Right cardiac atrium (tissue), 5 donors: ENCODE data around the gene DISP2. TPM values are rescaled to one million over a fixed set of nuclear protein-coding genes. Genes with fewer than 3 reads are reported as not detected.

Source experiments
- ATAC-seq, 2 donors: fragments of 200-7000 bp; cut with Tn5 transposase; one replicate each; pipeline versions ENCODE4 v1.8.0 to v1.9.1; 2020; ENCODE audit warnings: moderate library complexity in 2 of 2, mild to moderate bottlenecking in 1 of 2
- DNase-seq, 3 donors: peaks; one replicate each; pipeline ENCODE4 v3.0.0-alpha.2; 2020
- H3K27ac ChIP-seq: one replicate; pipeline ENCODE4 v1.5.1; 2013; ENCODE audit warnings: mild to moderate bottlenecking, low read length, control low read depth, moderate library complexity
- H3K27me3 ChIP-seq: one replicate; pipeline ENCODE4 v1.6.1; 2013; ENCODE audit not compliant: control insufficient read depth, insufficient read depth
- H3K4me1 ChIP-seq: one replicate; pipeline ENCODE4 v1.6.1; 2013; ENCODE audit warnings: low read length; ENCODE audit not compliant: control insufficient read depth, insufficient read depth
- H3K4me3 ChIP-seq: one replicate; pipeline ENCODE4 v1.5.1; 2013; ENCODE audit warnings: low read length, control low read depth
- H3K9me3 ChIP-seq: one replicate; pipeline ENCODE4 v1.6.1; 2013; ENCODE audit warnings: low read length; ENCODE audit not compliant: control insufficient read depth
- WGBS: extraction: QIAGEN DNeasy Blood & Tissue Kit; methylation state at CpG from one replicate; pipeline ENCODE4 v1.1.7; 2013; 5-methylcytosine and 5-hydroxymethylcytosine counted together
- intact Hi-C, 4 donors: fragments of 100-400 bp; cut with DNase I; formaldehyde crosslinking; loops; one replicate each; pipeline versions ENCODE4 v1.11.0 to v1.14.0; 2022 to 2023
- polyA plus RNA-seq: library from polyadenylated mRNA; stranded (reverse); fragments of 200-250 nt; gene quantifications from one replicate; pipeline ENCODE4 v1.2.3, GENCODE V29; 2013
- total RNA-seq, 4 donors: library from RNA; stranded (reverse); fragmentation: NEBNext Ultra II Directional; extraction: Animal tissue kit (Norgen Biotek cat#: 25700); gene quantifications; one replicate each; pipeline ENCODE4 v1.2.1, GENCODE V29; 2021
- donor health status: healthy with polysubstance abuse.
- donor health status: DM: no; HTN: yes; CAD: no.
- donor health status: DM: no; HTN: no; CAD: no.
- donor health status: DM: no; HTN: yes; CAD: no; lungs with severe emphysema.
- donor health status: DM: yes; HTN: yes; CAD: no.

Gene DISP2
- total and polyA plus RNA-seq, 5 donors = 0.85 to 4.6 (median 1.0) TPM

GRCh38 chr15:40380636-40381035 lies 22.6 kb downstream of the DISP2 start:
- Histone ChIP-seq H3K4me3 (no peak overlapping the region), H3K27me3 (no peaks in the 10 kb centered on the region), H3K4me1 (no peaks in the 10 kb centered on the region), H3K9me3 (no peaks in the 10 kb centered on the region), H3K27ac (no peak overlapping the region)
- 95% methylated on average over 10 of the region's 10 CpGs for WGBS
- intact Hi-C loops = no loop called here
- ATAC-seq = no peak
- no peak for DNase-seq

- WGBS = 93% methylated on average over 11 of the region's 11 CpGs
- Histone ChIP-seq H3K27ac (no peak overlapping the region), H3K9me3 (no peaks in the 10 kb centered on the region), H3K4me1 (no peaks in the 10 kb centered on the region), H3K27me3 (no peaks in the 10 kb centered on the region), H3K4me3 (no peak overlapping the region)
- intact Hi-C loops = no loop called here
- ATAC-seq = no peak
- no peak for DNase-seq
These were observed 24.0 kb downstream of the DISP2 start for GRCh38 chr15:40381818-40382529.

DNA sequence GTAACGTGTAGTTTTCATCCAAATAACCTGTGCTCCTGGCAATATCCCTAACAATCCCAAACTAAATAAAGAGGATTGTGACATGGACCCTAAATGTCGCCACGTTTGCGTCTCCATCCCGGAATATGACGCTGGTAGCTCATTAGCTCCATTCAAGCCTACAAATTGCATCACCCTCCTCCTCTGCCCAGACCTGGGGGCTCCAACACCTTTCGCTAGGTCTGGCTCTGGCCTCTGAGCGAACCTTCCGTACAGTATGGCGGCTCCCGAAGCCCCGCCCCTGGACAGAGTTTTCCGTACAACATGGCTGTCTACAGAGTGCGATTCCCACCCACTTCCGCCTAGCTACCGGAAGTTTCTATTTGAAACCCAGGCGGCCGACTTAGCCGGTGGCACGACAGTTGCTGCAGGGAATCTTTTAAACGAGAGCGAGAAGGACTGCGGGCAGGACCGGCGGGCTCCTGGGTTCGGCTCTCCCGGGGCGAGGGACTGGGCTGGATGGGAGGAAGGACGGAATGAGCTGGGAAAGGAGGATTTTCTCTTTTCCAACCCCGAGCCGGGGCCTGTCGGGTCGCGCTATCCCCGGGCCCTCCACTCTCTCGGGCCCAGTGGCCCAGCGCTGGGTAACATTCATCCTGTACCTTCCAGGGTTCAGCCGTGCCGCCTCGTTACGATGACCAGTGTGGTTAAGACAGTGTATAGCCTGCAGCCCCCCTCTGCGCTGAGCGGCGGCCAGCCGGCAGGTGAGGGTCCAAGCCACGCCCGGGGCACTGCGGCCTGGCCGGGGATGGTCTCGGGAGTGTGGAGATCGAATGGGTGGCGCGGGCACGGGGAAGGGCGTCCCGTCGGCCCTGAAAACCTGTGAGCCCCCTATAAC lies 24.8 kb downstream of the DISP2 start, which contains the start of gene KNSTRN:
KNSTRN (plus strand) TSS at position 142 of the 877 bp plus-strand sequence; CDS start at position 257, 115 bp downstream.
- Histone ChIP-seq H3K4me1 (no peaks in the 10 kb centered on the region), H3K4me3 (peak within 1 kb of the TSS; percentile 78), H3K27me3 (no peaks in the 10 kb centered on the region), H3K9me3 (no peaks in the 10 kb centered on the region), H3K27ac (no peak within 1 kb of the TSS)
- intact Hi-C loops = no loop called here
- peak; percentile 92 to 97 (median 95) for DNase-seq
- peak; percentile 97 to 98 for ATAC-seq
- whole genome bisulfite sequencing = 3% methylated on average over 57 of the region's 57 CpGs

DNA sequence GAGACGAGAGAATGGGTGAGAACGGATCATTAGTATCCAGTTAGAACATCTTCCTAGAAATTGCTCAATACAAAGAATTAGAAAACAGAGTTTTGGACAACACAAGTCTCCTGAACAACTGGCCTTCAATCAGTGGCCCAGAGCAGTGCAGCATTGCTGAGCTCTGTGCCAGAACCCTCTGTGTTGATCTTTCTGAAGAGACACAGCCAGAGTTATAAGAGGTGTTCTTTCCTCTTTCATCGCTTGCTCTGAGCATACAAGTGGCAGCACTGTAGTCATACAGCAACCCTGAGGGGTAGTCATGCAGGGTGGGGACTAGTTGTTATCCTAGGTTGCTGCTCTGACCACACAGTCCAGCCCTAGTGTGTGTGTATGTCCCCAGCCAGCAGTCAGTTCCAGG lies 28.5 kb downstream of the DISP2 start:
- 97% methylated on average over 3 of the region's 3 CpGs for WGBS
- ATAC-seq = no peak

GRCh38 chr15:40388941-40389823 lies 31.2 kb downstream of the DISP2 start:
- Histone ChIP-seq H3K4me1 (peaks cover 2% of the 10 kb centered on the region), H3K27ac (peak overlapping the region; percentile 19), H3K27me3 (no peaks in the 10 kb centered on the region), H3K9me3 (no peaks in the 10 kb centered on the region), H3K4me3 (no peak overlapping the region)
- DNase-seq (no peak), ATAC-seq (peak; percentile 44 to 47)
- intact Hi-C loops = no loop called here
- WGBS = 88% methylated on average over 13 of the region's 13 CpGs

More for the DNA sequence above, 28.5 kb downstream of the DISP2 start:
- no peak overlapping the region for H3K27ac ChIP-seq
- H3K4me1 ChIP-seq = peaks cover 2% of the 10 kb centered on the region
- intact Hi-C loops = no loop called here
- no peaks in the 10 kb centered on the region for H3K27me3 ChIP-seq
- no peaks in the 10 kb centered on the region for H3K9me3 ChIP-seq
- DNase-seq = no peak
- no peak overlapping the region for H3K4me3 ChIP-seq

GRCh38 chr15:40389824-40390595 lies 32.0 kb downstream of the DISP2 start:
- Histone ChIP-seq H3K27ac (peak overlapping the region; percentile 19), H3K4me1 (peaks cover 2% of the 10 kb centered on the region), H3K9me3 (no peaks in the 10 kb centered on the region), H3K4me3 (no peak overlapping the region), H3K27me3 (no peaks in the 10 kb centered on the region)
- intact Hi-C loops = no loop called here
- DNase-seq = no peak
- no peak for ATAC-seq
- WGBS = 95% methylated on average over 2 of the region's 2 CpGs

DNA sequence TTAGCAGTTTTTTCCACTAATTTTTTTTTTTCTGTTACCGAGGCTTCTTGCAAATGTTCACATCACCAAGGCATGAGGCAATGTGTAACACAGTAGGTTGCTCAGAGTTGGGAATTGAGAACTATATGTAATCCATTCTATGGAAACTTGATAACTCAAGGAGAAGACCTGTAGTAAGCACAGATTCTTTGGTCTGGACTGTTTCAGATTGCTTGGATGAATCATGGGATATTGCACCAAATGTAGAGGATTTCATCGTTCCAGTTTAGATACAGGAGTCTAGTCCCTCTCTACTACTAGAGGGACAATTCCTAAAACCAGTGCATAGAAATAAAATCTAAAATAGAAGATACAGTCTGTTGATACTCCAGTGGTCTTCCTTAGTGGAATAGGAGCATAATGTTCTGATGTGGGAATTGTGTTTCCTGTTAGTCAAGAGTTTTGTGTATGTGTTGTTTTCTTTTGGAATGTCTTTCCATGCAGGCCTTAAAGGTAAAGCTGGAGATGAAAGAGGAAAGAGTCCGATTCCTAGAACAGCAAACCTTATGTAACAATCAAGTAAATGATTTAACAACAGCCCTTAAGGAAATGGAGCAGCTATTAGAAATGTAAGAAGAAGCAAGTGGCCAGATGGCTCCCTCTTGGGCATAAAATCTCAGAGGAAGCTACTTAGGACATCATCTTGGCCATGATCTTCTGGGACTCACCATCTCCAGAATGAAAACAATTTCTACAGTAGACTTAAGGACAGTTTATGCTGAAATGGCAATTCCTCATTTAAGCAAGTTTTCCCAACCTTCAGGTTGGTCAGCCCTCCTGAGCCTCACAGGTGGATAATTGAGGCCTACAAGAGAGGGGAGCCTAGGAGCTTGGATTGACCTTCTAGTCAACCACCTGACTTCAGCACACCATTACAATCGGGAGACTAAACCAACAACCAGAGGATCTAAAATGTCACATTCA lies 35.2 kb downstream of the DISP2 start:
- H3K4me3 ChIP-seq = no peak overlapping the region
- WGBS = 91% methylated on average over 4 of the region's 4 CpGs

GRCh38 chr15:40397688-40398412 lies 39.8 kb downstream of the DISP2 start:
- DNase-seq (no peak), ATAC-seq (no peak)
- Histone ChIP-seq H3K4me3 (no peak overlapping the region), H3K27ac (no peak overlapping the region), H3K27me3 (no peaks in the 10 kb centered on the region), H3K9me3 (no peaks in the 10 kb centered on the region), H3K4me1 (no peaks in the 10 kb centered on the region)
- intact Hi-C loops = no loop called here
- 81% methylated on average over 8 of the region's 8 CpGs for WGBS

More for the DNA sequence above, 35.2 kb downstream of the DISP2 start:
- H3K9me3 ChIP-seq = no peaks in the 10 kb centered on the region
- peaks cover 2% of the 10 kb centered on the region for H3K4me1 ChIP-seq
- no peaks in the 10 kb centered on the region for H3K27me3 ChIP-seq
- intact Hi-C loops = loop anchor here in 1 of 4 donors (2.0 kb wide), 1 partner anchor 18 kb away; no protein-coding TSS in a partner anchor
- no peak overlapping the region for H3K27ac ChIP-seq
- ATAC-seq (no peak), DNase-seq (no peak)

GRCh38 chr15:40398413-40398873 lies 40.4 kb downstream of the DISP2 start:
- ATAC-seq = peak; percentile 40 to 42
- H3K27me3 ChIP-seq = no peaks in the 10 kb centered on the region
- no peaks in the 10 kb centered on the region for H3K4me1 ChIP-seq
- intact Hi-C loops = no loop called here
- no peak overlapping the region for H3K4me3 ChIP-seq
- DNase-seq = no peak
- H3K9me3 ChIP-seq = no peaks in the 10 kb centered on the region
- WGBS = 72% methylated on average over 4 of the region's 4 CpGs
- H3K27ac ChIP-seq = no peak overlapping the region
